HG03066 (cell line): Measurements from ENCODE around the gene RASA4B.
"Not testable (repeated sequence)": the region's sequence is repeated elsewhere in the genome, so short reads cannot be mapped to it uniquely, and the experiment has no call there.

Source experiments
- ATAC-seq: cut with Tn5 transposase; IDR thresholded peaks from one replicate; pipeline ENCODE4 v1.9.1; 2021; ENCODE audit warnings: low read depth; ENCODE audit not compliant: unreplicated experiment

Gene RASA4B

GRCh38 chr7:102474736-102475435, 42.7 kb downstream of the RASA4B start:
- ATAC-seq = not testable (repeated sequence)

DNA sequence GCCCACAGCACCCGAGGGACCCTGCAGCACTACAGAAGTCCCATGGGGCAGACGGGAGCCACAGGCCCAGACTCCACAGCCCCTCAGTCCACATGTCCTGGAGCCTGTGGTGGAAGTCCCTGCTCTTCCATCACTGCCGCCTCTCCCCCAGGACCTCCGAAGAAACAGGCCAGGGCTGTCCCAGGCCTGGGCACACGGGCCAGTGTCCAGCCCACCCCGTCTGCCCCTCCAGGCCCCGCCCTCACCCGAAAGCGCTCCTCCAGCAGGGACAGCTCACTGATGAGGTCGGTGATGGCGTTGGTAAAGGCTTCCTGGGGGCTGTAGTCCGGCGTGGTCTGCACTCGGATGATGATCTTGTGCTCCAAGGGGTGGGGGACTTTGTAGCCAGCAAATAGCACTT, 43.5 kb downstream of the RASA4B start:
- not testable (repeated sequence) for ATAC-seq

- ATAC-seq = no peak
Measured at GRCh38 chr7:102473271-102473991, 44.1 kb downstream of the RASA4B start.

DNA sequence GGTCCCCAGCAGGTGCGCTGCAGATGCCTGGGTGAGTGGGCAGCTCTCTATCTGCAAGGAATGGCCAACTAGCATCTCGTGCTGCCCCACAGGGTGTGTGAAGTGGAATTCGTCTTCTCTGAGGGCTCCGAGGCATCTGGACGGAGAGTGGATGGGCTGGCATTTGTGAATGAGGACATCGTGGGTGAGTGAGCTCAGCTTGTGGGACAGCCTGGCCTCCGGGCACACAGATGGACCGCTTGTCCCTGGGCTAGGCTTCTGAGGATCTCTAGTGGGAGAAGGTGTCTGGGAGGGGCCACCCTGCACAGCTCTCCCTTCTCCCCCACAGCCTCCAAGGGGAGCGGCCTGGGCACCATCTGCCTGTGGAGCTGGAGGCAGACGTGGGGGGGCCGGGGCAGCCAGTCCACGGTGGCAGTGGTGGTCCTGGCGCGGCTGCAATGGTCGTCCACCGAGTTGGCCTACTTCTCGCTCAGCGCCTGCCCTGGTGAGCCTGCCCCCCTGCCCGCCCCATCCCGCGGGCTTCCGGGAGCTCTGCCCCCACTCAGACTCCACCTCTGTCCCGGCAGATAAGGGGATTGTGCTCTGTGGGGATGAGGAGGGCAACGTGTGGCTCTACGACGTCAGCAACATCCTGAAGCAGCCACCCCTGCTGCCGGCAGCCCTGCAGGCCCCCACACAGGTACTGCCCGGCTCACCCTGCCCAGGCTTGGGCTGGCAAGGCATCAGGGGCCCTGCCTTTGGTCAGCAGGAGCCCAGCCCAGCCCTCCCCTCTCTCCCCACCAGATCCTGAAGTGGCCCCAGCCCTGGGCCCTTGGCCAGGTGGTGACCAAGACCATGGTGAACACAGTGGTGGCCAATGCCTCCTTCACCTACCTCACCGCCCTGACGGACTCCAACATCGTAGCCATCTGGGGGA, 45.2 kb downstream of the RASA4B start:
- ATAC-seq = no peak

GRCh38 chr7:102471791-102472125, 45.8 kb downstream of the RASA4B start:
- no peak for ATAC-seq

DNA sequence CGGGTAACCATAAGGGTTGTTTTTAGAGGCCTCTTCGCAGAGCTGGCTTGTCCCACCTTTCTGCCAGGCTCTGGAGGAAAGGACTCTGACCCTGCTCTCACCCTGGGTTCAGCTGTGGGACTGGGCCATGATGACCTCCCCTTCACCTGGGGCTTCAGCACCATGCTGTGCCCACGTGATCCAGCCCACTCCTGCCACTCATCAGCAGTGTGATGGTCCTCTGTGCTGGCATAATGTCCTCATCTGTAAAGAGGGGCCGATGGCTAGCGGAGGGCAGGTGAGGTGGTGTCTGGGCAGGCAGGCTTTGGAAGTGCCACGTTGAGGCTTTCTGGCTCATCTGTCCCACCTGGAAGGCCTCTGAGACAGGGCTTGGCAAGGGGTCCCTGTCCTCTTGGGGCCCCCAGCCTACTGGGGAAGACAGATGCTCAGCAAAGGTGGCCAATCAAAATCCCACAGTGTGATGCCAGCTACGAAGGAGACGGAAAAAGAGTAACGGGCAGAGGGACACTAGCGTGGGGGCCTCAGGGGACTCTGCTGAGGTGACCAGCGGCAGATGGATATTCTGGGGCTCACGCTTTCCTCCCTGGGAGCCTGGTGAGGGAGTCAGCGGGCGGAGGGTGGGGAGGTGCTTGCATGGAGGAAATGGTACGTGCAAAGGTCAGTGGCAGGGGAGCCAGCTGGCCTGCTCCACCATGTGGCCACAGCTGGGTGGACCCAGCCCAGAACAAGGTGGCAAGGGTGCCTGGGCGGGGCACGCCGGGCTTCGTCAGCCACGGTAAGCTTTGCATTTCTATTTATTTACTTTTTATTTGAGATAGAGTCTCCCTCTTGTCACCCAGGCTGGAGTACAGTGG, 47.4 kb downstream of the RASA4B start:
- no peak for ATAC-seq

- ATAC-seq = no peak
Measured at GRCh38 chr7:102469351-102469971, 48.1 kb downstream of the RASA4B start.

DNA sequence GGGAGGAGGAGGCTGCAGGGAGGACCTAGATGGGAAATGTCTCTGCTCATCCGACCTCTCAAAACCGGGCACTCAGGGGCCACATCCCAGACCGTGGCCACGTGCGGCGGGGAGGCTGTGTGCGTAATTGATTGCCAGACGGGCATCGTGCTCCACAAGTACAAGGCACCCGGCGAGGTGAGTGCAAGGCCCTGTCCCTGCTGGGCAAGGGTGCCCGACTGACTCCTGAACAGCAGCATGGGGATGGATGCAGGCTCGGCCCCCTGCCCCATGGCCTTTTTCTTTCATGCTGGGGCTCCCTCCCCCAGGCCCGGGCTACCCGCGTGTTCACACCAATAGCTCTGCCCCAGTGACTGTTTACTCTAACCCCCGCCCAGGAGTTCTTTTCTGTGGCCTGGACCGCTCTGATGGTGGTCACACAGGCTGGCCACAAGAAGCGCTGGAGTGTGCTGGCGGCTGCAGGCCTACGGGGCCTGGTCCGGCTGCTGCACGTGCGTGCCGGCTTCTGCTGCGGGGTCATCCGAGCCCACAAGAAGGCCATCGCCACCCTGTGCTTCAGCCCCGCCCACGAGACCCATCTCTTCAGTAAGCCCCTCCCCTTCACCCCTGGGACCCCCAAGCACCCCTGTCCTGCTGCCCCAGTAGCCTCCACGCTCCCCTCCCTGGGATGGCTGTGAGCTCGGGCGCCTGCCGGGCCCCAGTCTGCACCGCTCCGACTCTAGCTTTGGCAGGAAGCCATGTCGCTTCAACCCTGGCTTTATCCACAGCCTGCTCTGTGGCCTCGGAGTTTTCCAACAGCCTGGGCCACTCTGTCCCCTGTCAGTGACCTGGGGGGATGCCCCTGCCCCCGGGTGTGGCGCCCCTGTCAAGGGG, 48.9 kb downstream of the RASA4B start:
- ATAC-seq = no peak

DNA sequence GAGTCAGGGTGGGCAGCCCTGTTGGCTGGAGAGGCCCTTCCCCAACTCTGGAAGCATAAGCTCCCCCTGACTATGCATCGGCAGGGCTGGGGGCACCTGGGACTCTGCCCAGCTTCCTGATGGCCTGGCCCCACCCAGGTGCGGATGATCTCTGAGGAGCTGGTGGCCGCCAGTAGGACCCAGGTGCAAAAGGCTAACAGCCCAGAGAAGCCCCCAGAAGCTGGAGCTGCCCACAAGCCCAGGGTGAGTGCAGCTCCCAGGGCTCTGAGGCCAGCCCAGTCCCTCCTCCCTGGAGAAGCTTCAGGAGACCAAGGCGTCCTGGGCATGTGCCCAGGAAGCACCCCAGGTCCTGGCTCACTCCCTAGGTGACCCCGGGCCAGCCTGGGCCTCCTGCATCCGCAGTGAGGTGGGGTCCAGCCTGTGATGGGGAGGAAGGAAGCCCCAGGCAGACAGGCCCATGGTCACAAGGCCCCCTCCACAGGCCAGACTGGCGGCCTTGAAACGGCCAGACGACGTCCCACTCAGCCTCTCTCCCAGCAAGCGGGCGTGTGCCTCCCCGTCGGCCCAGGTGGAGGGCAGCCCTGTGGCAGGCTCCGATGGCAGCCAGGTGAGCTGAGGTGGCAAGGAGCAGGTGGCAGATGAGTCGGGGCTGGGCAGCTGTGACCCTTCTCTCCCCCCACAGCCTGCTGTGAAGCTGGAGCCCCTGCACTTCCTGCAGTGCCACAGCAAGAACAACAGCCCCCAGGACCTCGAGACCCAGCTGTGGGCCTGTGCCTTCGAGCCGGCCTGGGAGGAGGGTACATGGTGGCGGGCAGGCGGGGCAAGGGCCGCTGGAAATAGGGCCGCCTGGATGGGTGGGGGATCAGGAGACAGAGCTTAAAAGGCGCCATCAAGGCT, 49.7 kb downstream of the RASA4B start:
- ATAC-seq = no peak

DNA sequence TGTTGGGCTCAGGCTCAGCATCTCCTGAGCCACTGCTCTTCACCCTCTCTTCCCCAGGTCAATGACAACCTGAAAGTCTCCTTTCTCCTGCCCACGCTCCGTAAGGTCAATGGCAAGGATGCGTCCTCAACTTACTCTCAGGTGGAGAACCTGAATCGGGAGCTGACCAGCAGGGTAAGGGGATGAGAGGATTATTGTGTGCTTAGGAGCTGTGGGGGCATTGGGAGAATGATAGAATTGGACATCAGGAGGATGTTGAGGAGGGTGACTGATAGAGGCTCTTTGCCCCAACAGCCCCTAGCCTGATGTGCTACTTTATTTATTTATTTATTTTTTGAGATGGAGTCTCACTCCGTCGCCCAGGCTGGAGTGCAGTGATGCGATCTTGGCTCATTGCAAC, 51.5 kb downstream of the RASA4B start:
- ATAC-seq = no peak

DNA sequence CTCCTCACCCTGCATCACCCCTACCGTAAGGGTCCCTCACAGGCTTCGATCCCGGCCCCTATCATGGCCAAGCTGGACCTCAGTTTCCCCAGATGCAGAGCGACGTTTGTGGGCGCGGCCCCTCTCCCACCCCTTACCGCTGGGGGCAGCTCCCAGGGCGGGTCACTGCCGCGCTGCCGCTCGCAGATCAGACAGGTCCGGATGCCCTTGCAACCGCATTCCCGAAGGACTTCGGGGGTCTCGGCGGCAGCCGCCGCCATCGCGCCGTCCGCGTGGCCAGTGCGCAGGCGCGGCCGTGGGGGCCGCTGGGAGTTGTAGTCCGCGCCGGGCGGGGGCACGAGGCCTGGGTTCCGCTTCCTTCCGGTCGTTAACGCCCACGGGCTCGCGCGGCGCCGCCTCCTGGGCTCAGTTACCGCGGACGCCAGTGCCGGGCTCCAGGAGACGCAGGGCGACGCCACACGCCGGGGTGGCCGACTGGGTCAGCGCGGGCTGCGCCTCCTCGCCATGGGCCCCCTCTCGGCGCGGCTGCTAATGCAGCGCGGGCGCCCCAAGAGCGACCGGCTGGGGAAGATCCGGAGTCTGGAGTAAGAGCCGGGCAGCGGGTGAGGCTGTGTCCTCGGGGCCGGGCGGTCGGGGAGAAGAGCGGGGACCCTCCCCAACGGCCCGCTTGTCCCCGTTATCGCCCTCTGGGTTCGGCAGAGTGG, 52.8 kb downstream of the RASA4B start, which contains the start of the genes ALKBH4 and LRWD1:
ALKBH4 (minus strand) TSS at position 287 of the 704 bp plus-strand sequence; CDS start at position 260, 27 bp downstream.
LRWD1 (plus strand) TSS at position 408 of the 704 bp plus-strand sequence; CDS start at position 505, 97 bp downstream.
- peak; percentile 82 for ATAC-seq

DNA sequence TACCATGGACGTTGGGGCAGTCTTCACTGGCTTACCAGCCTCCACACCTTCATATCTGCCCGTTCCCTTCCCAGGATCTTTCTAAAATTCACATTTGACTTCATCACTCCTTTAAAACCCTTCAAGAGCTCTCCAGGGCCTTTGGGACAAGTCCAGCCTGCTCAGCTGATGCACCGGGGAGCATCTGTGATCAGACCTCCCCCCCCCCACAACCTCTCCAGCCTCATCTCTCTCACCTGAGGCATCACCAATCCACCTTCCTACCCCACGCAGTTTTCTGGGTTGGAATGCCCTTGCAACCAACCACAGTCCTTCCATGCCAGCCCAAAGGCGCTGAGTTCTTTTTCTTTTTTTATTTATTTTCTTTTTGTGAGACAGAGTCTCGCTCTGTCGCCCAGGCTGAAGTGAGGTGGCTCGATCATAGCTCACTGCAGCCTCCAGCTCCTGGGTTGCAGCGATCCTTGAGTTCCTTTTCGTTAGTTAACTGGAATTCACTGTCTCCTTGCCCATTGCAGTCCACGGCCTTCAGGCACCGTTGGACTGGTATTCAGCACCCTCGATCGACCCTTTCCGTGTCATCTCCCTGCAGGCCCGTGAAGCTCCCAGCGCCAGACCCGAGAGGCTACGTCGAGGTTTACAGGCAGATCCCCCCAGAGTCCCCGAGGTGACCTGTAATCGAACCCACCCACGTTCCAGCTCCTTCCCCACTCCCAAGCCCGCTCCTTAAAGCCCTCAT, 53.6 kb downstream of the RASA4B start:
- no peak for ATAC-seq

DNA sequence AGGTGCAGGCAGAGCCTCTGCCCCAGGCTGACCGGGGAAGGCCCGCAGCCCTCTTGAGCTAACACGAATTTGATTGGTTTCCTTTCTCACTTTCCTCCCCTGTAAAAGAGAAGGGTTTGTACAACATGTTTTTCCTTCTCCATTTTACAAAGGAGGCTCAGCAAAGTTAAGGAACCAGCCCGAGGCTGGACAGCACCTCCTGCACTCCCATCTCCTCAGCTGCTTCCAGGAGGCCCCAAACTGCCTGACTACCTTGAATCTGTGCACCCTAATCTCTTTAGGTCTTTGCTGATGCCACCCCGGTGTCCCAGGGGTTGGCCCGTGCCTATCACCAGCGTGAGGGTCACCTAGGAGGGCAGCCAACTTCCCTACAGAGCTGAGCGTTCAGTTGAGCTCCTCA, 57.1 kb downstream of the RASA4B start:
- no peak for ATAC-seq

DNA sequence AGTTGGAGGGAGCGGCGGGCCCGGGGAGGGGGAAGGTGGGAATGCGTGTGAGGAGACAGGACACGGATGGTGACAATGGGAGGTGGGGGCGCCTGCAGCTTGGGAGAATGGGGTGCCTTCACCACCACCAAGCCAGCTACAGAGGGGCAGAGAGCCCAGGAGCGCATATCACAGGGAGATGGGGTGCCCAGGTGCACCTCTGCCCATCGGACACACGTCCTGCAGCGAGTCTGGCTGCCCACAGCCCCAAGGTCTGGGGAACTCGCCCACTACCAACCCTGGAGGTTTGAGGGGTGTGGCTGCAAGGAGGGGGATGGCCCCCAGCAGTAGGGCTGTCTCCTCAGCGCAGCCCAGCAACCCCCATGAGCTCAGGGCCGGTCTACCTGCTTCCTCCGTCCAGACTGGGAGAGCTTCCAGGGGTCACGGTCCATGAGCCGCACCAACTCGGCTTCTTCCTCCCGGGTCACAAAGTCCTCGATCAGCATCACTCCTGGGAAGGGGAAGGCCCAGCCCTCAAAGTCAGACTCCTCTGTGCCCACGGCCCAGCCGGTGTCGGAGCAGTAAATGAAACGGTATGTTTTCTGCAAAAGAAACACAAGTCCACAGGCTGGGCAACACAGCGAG, 58.2 kb downstream of the RASA4B start:
- no peak for ATAC-seq

DNA sequence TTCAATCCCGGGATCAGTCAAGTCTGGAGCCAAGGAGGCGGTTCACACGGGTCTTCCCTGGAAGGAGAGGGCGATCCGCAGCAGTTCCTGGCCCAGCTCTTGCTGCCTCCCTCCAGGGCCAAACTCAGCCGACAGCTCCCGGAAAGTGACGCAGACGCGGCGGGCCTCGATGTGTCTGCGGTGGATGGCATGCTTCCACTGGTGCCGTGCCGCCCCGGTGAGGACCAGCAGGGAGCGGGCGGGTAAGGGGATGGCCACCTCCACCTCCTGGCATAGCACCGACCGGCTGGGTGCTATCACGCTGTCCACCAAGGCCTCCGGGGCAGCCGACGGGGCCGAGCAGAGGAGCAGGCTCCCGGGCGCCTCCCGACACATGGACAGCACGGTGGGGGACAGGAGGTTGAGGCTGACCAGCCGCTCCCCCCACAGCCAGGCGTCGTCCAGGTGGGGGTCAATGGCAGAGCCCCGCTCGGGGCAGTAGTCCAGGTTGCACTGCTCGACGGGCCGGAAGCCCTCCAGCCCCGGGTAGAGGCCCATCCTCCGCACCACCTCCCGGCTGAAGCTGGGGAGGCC, 60.1 kb downstream of the RASA4B start:
- ATAC-seq = no peak

GRCh38 chr7:102456327-102456726, 61.2 kb downstream of the RASA4B start:
- ATAC-seq = no peak
